Uterus (tissue), 4 donors: Measurements from ENCODE around the gene RTL1. TPM values are rescaled to one million over a fixed set of nuclear protein-coding genes. Genes with fewer than 3 reads are reported as not detected.

Source experiments
- DNase-seq, 2 donors: peaks; one replicate each; pipeline ENCODE4 v3.0.0-alpha.2; 2019 to 2020
- H3K27ac ChIP-seq, 2 donors: fragments of 200-600 bp; sonication (generic); 1 replicate in 1 of 2; 2 replicates in 1 of 2; pipeline ENCODE4 v1.5.1; 2016 to 2018
- H3K27me3 ChIP-seq, 2 donors: fragments of 200-600 bp; sonication (generic); one replicate each; pipeline ENCODE4 v1.5.1; 2018 to 2019; ENCODE audit warnings: control low read depth in 1 of 2
- H3K36me3 ChIP-seq, 2 donors: fragments of 200-600 bp; sonication (generic); one replicate each; pipeline ENCODE4 v1.5.1; 2019; ENCODE audit warnings: control low read depth in 1 of 2
- H3K4me1 ChIP-seq, 2 donors: fragments of 200-600 bp; sonication (generic); one replicate each; pipeline ENCODE4 v1.5.1; 2018 to 2019; ENCODE audit warnings: control low read depth in 1 of 2
- H3K4me3 ChIP-seq, 2 donors: fragments of 200-600 bp; sonication (generic); 1 replicate in 1 of 2; 2 replicates in 1 of 2; pipeline ENCODE4 v1.5.1; 2018 to 2019; ENCODE audit warnings: mild to moderate bottlenecking in 1 of 2
- H3K9me3 ChIP-seq, 2 donors: fragments of 200-600 bp; sonication (generic); one replicate each; pipeline ENCODE4 v1.5.1; 2019; ENCODE audit warnings: control low read depth in 1 of 2
- CTCF ChIP-seq, 4 experiments: fragments of 200-600 bp in 2 of 4; fragments of 450-650 bp in 2 of 4; sonication (generic) in 2 of 4; IDR thresholded peaks; one replicate each; pipeline ENCODE4 v1.5.1; 2016 to 2019; ENCODE audit warnings: antibody characterized with exemption in 4 of 4, mild to moderate bottlenecking in 2 of 4, moderate library complexity in 1 of 4
- POLR2A ChIP-seq, 2 donors: fragments of 450-650 bp; IDR thresholded peaks; one replicate each; pipeline ENCODE4 v1.6.1; 2016; ENCODE audit warnings: antibody characterized with exemption in 2 of 2, mild to moderate bottlenecking in 1 of 2, moderate library complexity in 1 of 2
- intact Hi-C: fragments of 100-400 bp; cut with DNase I; formaldehyde crosslinking; loops from one replicate; pipeline ENCODE4 v1.15.1; 2023; ENCODE audit warnings: low total_unique reads
- total RNA-seq, 4 donors: library from RNA; depleted of rRNA in 3 of 4; stranded (reverse); fragments of >200 nt in 3 of 4; gene quantifications; one replicate each; pipeline versions ENCODE4 v1.1.0 to v1.2.4, GENCODE V29; 2014 to 2023
- donor health status: DM: yes; HTN: yes; CAD: no.

The RTL1 gene
- total RNA-seq, 4 donors from 2014 or later, result 0.21 TPM; not detected in 3

DNA sequence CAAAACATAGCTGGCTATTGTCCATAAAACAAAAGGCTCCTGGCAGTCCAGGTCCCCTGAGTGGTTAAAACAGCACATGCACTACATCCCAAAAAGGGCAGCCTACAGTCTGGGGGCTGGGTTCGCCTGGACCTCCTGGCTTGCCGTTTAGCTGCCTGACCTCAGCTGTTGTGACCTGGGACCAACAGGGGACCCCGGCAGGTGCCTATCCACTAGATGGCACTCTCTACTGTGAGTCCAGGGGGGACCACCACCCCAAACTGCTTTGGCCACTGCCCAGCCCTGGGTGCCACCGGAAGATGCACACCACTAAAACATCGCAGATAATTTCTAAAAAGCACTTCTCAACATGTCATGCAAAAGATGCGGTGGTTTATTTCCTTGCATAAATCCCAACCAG is 2.9 kb upstream of the RTL1 start:
- Histone ChIP-seq H3K9me3 (no peaks in the 10 kb centered on the region), H3K27me3 (no peaks in the 10 kb centered on the region), H3K4me1 (no peaks in the 10 kb centered on the region), H3K27ac (no peak overlapping the region), H3K4me3 (no peak overlapping the region), H3K36me3 (no peaks in the 10 kb centered on the region)
- intact Hi-C loops, result no loop called here
- TF ChIP-seq POLR2A (IDR thresholded peaks at IDR 0.05) (no peak), CTCF (IDR thresholded peaks at IDR 0.05) (no peak)
- no peak for DNase-seq

GRCh38 chr14:100905166-100905565 is 1.6 kb upstream of the RTL1 start:
- no peak for TF ChIP-seq CTCF (IDR thresholded peaks at IDR 0.05)
- TF ChIP-seq POLR2A (IDR thresholded peaks at IDR 0.05), result no peak
- Histone ChIP-seq H3K27me3 (no peaks in the 10 kb centered on the region), H3K27ac (no peak overlapping the region), H3K9me3 (no peaks in the 10 kb centered on the region), H3K36me3 (no peaks in the 10 kb centered on the region), H3K4me3 (no peak overlapping the region), H3K4me1 (no peaks in the 10 kb centered on the region)
- DNase-seq, result no peak
- intact Hi-C loops, result no loop called here

- H3K4me3 ChIP-seq, result peak overlapping the region in 1 of 2 donors; percentile 1
- H3K9me3 ChIP-seq, result no peaks in the 10 kb centered on the region
- DNase-seq, result no peak
- no peaks in the 10 kb centered on the region for H3K27me3 ChIP-seq
- no peak for TF ChIP-seq CTCF (IDR thresholded peaks at IDR 0.05)
- TF ChIP-seq POLR2A (IDR thresholded peaks at IDR 0.05), result no peak
- peaks cover 0 to 5% of the 10 kb centered on the region in 2 donors for H3K4me1 ChIP-seq
- intact Hi-C loops, result no loop called here
- no peaks in the 10 kb centered on the region for H3K36me3 ChIP-seq
- H3K27ac ChIP-seq, result no peak overlapping the region
Measured at GRCh38 chr14:100904307-100905087, 975 bp upstream of the RTL1 start.

DNA sequence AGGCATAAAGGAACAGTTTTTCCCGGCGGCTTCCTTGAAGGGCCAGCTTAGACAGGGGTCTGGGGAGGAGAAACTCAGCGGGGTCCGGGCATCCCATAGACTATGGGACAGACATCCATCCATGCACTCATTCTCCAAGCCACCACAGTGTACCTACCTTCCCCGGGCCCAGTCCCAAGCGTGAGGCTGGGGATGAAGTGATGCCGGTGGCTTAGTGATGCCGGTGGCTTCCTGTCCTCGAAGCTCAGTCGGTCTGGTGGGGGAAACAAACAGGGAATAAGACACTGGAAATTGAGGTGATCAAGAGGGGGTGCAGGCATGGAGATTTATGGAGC is 421 bp downstream of the RTL1 start:
- Histone ChIP-seq H3K4me1 (peaks cover 0 to 13% of the 10 kb centered on the region in 2 donors), H3K27ac (no peak overlapping the region), H3K4me3 (no peak overlapping the region), H3K27me3 (no peaks in the 10 kb centered on the region), H3K9me3 (no peaks in the 10 kb centered on the region), H3K36me3 (no peaks in the 10 kb centered on the region)
- intact Hi-C loops, result no loop called here
- TF ChIP-seq POLR2A (IDR thresholded peaks at IDR 0.05), result no peak
- no peak for TF ChIP-seq CTCF (IDR thresholded peaks at IDR 0.05)
- DNase-seq, result no peak

GRCh38 chr14:100902295-100903133 is 1.0 kb downstream of the RTL1 start:
- H3K27ac ChIP-seq, result no peak overlapping the region
- no peak for DNase-seq
- intact Hi-C loops, result no loop called here
- H3K4me1 ChIP-seq, result peaks cover 0 to 13% of the 10 kb centered on the region in 2 donors
- no peak overlapping the region for H3K4me3 ChIP-seq
- no peaks in the 10 kb centered on the region for H3K27me3 ChIP-seq
- TF ChIP-seq POLR2A (IDR thresholded peaks at IDR 0.05) (no peak), CTCF (IDR thresholded peaks at IDR 0.05) (no peak)
- no peaks in the 10 kb centered on the region for H3K36me3 ChIP-seq
- H3K9me3 ChIP-seq, result no peaks in the 10 kb centered on the region
